GM23248 (cell line): ENCODE results near the gene MC1R. TPM values are rescaled to one million over a fixed set of nuclear protein-coding genes. Genes with fewer than 3 reads are reported as not detected.

ENCODE experiments used
- DNase-seq: peaks from one replicate; pipeline ENCODE4 v3.0.0-alpha.2; 2015
- H2AFZ ChIP-seq: fragments of 200-600 bp; sonication (generic); 2 replicates; pipeline ENCODE4 v1.6.1; 2016; ENCODE audit warnings: antibody characterized with exemption
- H3F3A ChIP-seq: fragments of 200-600 bp; sonication (generic); 2 replicates; pipeline ENCODE4 v1.6.1; 2016; ENCODE audit warnings: mild to moderate bottlenecking, antibody characterized with exemption, mixed run types; ENCODE audit not compliant: insufficient read depth
- H3K27ac ChIP-seq: fragments of 200-600 bp; sonication (generic); 2 replicates; pipeline ENCODE4 v1.5.1; 2016; ENCODE audit warnings: mild to moderate bottlenecking
- H3K27me3 ChIP-seq: fragments of 200-600 bp; sonication (generic); replicated peaks from 2 replicates; pipeline ENCODE4 v1.6.1; 2016; ENCODE audit warnings: mild to moderate bottlenecking; ENCODE audit not compliant: insufficient read depth
- H3K36me3 ChIP-seq: fragments of 200-600 bp; sonication (generic); 2 replicates; pipeline ENCODE4 v1.6.1; 2016; ENCODE audit warnings: low read depth, mild to moderate bottlenecking
- H3K4me1 ChIP-seq: fragments of 200-600 bp; sonication (generic); 2 replicates; pipeline ENCODE4 v1.6.1; 2016; ENCODE audit warnings: mild to moderate bottlenecking; ENCODE audit not compliant: insufficient read depth
- H3K4me2 ChIP-seq: fragments of 200-600 bp; sonication (generic); one replicate; pipeline ENCODE4 v1.6.1; 2016; ENCODE audit warnings: mild to moderate bottlenecking; ENCODE audit not compliant: unreplicated experiment
- H3K4me3 ChIP-seq: fragments of 200-600 bp; sonication (generic); 2 replicates; pipeline ENCODE4 v1.5.1; 2016; ENCODE audit warnings: mild to moderate bottlenecking
- H3K79me2 ChIP-seq: fragments of 200-600 bp; sonication (generic); 2 replicates; pipeline ENCODE4 v1.6.1; 2016; ENCODE audit warnings: mild to moderate bottlenecking; ENCODE audit not compliant: insufficient read depth
- H3K9ac ChIP-seq: fragments of 200-600 bp; sonication (generic); 2 replicates; pipeline ENCODE4 v1.6.1; 2016; ENCODE audit warnings: mild to moderate bottlenecking
- H3K9me2 ChIP-seq: fragments of 200-600 bp; sonication (generic); 2 replicates; pipeline ENCODE4 v1.6.1; 2016; ENCODE audit warnings: mixed run types, mild to moderate bottlenecking, moderate library complexity; ENCODE audit not compliant: insufficient read depth
- H3K9me3 ChIP-seq: fragments of 200-600 bp; sonication (generic); one replicate; pipeline ENCODE4 v1.6.1; 2017; ENCODE audit warnings: low read depth
- H4K20me1 ChIP-seq: fragments of 200-600 bp; sonication (generic); 2 replicates; pipeline ENCODE4 v1.6.0; 2016; ENCODE audit not compliant: insufficient read depth
- EZH2 ChIP-seq: fragments of 200-600 bp; sonication (generic); IDR thresholded peaks from 2 replicates; pipeline ENCODE4 v1.6.1; 2018; ENCODE audit warnings: antibody characterized with exemption, mild to moderate bottlenecking; ENCODE audit not compliant: insufficient read depth, poor library complexity, severe bottlenecking
- EZH2phosphoT487 ChIP-seq: fragments of 200-600 bp; sonication (generic); IDR thresholded peaks from 2 replicates; pipeline ENCODE4 v1.6.1; 2018; ENCODE audit warnings: antibody characterized with exemption, moderate library complexity, mild to moderate bottlenecking, low read depth; ENCODE audit not compliant: insufficient read depth
- WGBS, 2 experiments: methylation state at CpG; one replicate each; pipeline ENCODE4 v1.1.6; 2015 to 2017; ENCODE audit warnings: low lambda C conversion rate in 2 of 2, low coverage in 1 of 2; ENCODE audit errors: missing lambda C conversion rate in 2 of 2; 5-methylcytosine and 5-hydroxymethylcytosine counted together
- in situ Hi-C: fragments of 300-500 bp; cut with MboI; formaldehyde crosslinking; loops from 2 replicates; pipeline ENCODE4 v1.15.0; 2020
- polyA plus RNA-seq: library from polyadenylated mRNA; unstranded; fragments of >200 nt; fragmentation: Nextera tagmentation; extraction: Ambion mirVana; gene quantifications from 2 replicates; pipeline ENCODE4 v1.2.1, GENCODE V29; 2016
- total RNA-seq: library from RNA; depleted of rRNA; stranded (reverse); fragments of >200 nt; shearing (Covaris generic); gene quantifications from 2 replicates; pipeline ENCODE4 v1.2.3, GENCODE V29; 2014; rRNA removed

The MC1R gene
- total RNA-seq (5.6 and 7.7 TPM in 2 replicates), polyA plus RNA-seq (3.8 and 4.0 TPM in 2 replicates)

DNA sequence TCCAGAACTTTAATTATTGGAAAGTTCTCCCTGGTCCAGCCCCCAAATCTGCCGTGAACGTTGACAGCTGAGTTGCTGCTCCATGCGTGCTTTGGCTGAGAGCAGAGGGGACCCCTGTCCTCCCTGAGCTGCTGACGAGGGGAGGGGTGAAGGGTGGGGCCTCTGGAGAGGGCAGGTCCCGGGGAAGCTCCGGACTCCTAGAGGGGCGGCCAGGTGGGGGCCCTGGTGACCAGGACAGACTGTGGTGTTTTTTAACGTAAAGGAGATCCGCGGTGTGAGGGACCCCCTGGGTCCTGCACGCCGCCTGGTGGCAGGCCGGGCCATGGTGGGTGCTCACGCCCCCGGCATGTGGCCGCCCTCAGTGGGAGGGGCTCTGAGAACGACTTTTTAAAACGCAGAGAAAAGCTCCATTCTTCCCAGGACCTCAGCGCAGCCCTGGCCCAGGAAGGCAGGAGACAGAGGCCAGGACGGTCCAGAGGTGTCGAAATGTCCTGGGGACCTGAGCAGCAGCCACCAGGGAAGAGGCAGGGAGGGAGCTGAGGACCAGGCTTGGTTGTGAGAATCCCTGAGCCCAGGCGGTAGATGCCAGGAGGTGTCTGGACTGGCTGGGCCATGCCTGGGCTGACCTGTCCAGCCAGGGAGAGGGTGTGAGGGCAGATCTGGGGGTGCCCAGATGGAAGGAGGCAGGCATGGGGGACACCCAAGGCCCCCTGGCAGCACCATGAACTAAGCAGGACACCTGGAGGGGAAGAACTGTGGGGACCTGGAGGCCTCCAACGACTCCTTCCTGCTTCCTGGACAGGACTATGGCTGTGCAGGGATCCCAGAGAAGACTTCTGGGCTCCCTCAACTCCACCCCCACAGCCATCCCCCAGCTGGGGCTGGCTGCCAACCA, at the start of gene MC1R:
MC1R (plus strand) TSS at position 410 of the 895 bp plus-strand sequence; CDS start at position 807, 397 bp downstream.
- peak within 1 kb of the TSS; percentile 69 for H3K9ac ChIP-seq
- in situ Hi-C loops = no loop called here

DNA sequence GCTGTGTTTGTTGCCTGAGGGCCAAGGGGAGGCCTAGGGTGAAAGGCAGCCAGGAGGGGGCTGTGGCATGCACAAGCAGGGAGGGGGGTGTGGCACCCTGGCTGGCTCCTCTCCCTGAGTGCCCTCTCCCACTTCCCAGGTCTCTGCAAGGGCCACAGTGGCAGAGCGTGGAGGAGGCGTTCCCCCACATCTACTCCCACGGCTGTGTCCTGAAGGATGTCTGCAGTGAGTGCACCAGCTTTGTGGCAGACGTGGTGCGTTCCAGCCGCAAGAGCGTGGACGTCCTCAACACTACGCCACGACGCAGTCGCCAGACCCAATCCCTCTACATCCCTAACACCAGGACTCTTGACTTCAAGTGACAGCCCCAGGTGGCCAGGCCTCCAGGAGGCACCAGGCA, 48.8 kb upstream of the MC1R start:
- H3K4me2 ChIP-seq = no peak overlapping the region
- no peak overlapping the region for H3K4me3 ChIP-seq
- H3K36me3 ChIP-seq = peaks cover 4% of the 10 kb centered on the region; the same call in 1 of the 2 replicates
- H4K20me1 ChIP-seq = peaks cover 5% of the 10 kb centered on the region; the same call in 1 of the 2 replicates
- TF ChIP-seq EZH2 = no peak
- TF ChIP-seq EZH2phosphoT487 = no peak
- DNase-seq = no peak
- peaks cover 9% of the 10 kb centered on the region; the same call in 1 of the 2 replicates for H3K4me1 ChIP-seq
- peaks cover 21% of the 10 kb centered on the region for H3K79me2 ChIP-seq
- no peak overlapping the region for H3K27ac ChIP-seq
- H2AFZ ChIP-seq = no peak overlapping the region
- no peaks in the 10 kb centered on the region for H3K9me2 ChIP-seq
- peaks cover 12% of the 10 kb centered on the region for H3F3A ChIP-seq
- H3K27me3 ChIP-seq = no peaks in the 10 kb centered on the region
- no peaks in the 10 kb centered on the region for H3K9me3 ChIP-seq
- 97 to 98% methylated on average over 12 of the region's 12 CpGs for WGBS, 2 experiments
- in situ Hi-C loops = no loop called here
- no peak overlapping the region for H3K9ac ChIP-seq

More for the DNA sequence above, at the start of gene MC1R:
- Histone ChIP-seq H3F3A (peaks cover 27% of the 10 kb centered on the region), H3K79me2 (peaks cover 5% of the 10 kb centered on the region), H3K4me3 (peak within 1 kb of the TSS; percentile 66), H3K27me3 (no peaks in the 10 kb centered on the region), H3K4me1 (peaks cover 32% of the 10 kb centered on the region), H3K9me2 (no peaks in the 10 kb centered on the region), H4K20me1 (no peaks in the 10 kb centered on the region), H3K4me2 (peak within 1 kb of the TSS; percentile 96), H3K27ac (peak within 1 kb of the TSS; percentile 65), H2AFZ (peak within 1 kb of the TSS; percentile 59), H3K36me3 (no peaks in the 10 kb centered on the region), H3K9me3 (no peaks in the 10 kb centered on the region)
- 13 to 16% methylated on average over 22 to 23 of the region's 23 CpGs for WGBS, 2 experiments
- DNase-seq = peak; percentile 68
- TF ChIP-seq EZH2phosphoT487 = no peak
- TF ChIP-seq EZH2 = no peak

DNA sequence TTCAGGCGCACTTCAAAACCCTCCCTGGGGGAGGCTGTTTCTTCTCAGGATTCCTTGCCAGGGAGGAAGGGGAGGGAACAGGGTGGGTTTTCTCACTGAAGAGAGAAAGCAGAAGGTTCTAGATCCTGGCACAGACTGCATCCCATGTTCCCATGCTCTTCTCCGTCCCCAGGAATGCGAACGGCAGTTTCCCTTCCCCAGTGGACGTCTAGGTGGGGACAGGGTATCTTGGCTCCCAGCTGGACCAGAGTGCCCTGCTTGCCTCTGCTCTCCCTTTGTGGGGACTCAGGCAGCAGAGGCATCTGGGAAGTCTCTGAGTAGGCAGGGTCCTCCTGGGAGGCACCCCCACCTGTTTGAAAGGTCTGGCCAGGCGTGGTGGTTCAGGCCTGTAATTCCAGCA, 48.2 kb upstream of the MC1R start:
- H2AFZ ChIP-seq = no peak overlapping the region
- no peak overlapping the region for H3K4me3 ChIP-seq
- H4K20me1 ChIP-seq = peaks cover 8% of the 10 kb centered on the region; the same call in 1 of the 2 replicates
- peaks cover 12% of the 10 kb centered on the region; the same call in 1 of the 2 replicates for H3K4me1 ChIP-seq
- H3K79me2 ChIP-seq = peaks cover 27% of the 10 kb centered on the region
- no peak for DNase-seq
- TF ChIP-seq EZH2phosphoT487 (no peak), EZH2 (no peak)
- H3F3A ChIP-seq = peaks cover 11% of the 10 kb centered on the region
- no peaks in the 10 kb centered on the region for H3K9me2 ChIP-seq
- H3K27ac ChIP-seq = no peak overlapping the region
- H3K36me3 ChIP-seq = peaks cover 8% of the 10 kb centered on the region; the same call in 1 of the 2 replicates
- no peaks in the 10 kb centered on the region for H3K9me3 ChIP-seq
- in situ Hi-C loops = no loop called here
- WGBS, 2 experiments = 96% methylated on average over 6 of the region's 6 CpGs
- H3K27me3 ChIP-seq = no peaks in the 10 kb centered on the region
- H3K9ac ChIP-seq = no peak overlapping the region
- H3K4me2 ChIP-seq = no peak overlapping the region

DNA sequence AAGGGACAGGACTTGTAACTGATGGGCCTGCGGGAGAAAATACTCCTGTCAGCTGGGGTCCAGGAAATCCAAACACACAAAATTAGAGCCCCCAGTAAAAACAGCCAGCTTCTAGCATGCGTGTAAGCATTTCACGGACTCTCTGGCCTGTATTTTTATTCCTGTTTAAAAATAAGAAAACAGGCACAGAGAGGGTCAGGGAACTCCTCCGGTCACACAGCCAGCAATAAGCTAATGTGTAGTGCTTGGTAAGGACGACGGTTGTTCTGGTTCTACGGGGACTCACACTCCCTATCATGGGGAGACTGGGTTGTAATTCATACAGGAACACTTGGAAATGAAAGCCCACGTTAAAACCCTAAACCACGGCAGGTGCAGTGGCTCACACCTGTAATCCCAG, 46.8 kb upstream of the MC1R start:
- H3K9me2 ChIP-seq = no peaks in the 10 kb centered on the region
- H3K4me2 ChIP-seq = no peak overlapping the region
- H3K36me3 ChIP-seq = peaks cover 14% of the 10 kb centered on the region; the same call in 1 of the 2 replicates
- no peak overlapping the region for H3K27ac ChIP-seq
- in situ Hi-C loops = no loop called here
- no peak overlapping the region for H3K4me3 ChIP-seq
- peaks cover 8% of the 10 kb centered on the region; the same call in 1 of the 2 replicates for H4K20me1 ChIP-seq
- WGBS, 2 experiments = 98% methylated on average over 9 of the region's 9 CpGs
- H3K27me3 ChIP-seq = no peaks in the 10 kb centered on the region
- H3K9me3 ChIP-seq = no peaks in the 10 kb centered on the region
- H3F3A ChIP-seq = peaks cover 14% of the 10 kb centered on the region
- TF ChIP-seq EZH2phosphoT487 (no peak), EZH2 (no peak)
- H3K4me1 ChIP-seq = peaks cover 12% of the 10 kb centered on the region; the same call in 1 of the 2 replicates
- no peak for DNase-seq
- peaks cover 41% of the 10 kb centered on the region for H3K79me2 ChIP-seq
- H2AFZ ChIP-seq = no peak overlapping the region
- H3K9ac ChIP-seq = peak overlapping the region; percentile 99; the same call in 1 of the 2 replicates
